HuH-7.5 (cell line): ENCODE data around the gene PTPDC1.

Experiments used
- DNase-seq: peaks from one replicate; pipeline ENCODE4 v3.0.0; 2011; ENCODE audit warnings: low spot score

PTPDC1 gene

GRCh38 chr9:94140791-94141790, 56.8 kb downstream of the PTPDC1 start:
- DNase-seq: no peak

DNA sequence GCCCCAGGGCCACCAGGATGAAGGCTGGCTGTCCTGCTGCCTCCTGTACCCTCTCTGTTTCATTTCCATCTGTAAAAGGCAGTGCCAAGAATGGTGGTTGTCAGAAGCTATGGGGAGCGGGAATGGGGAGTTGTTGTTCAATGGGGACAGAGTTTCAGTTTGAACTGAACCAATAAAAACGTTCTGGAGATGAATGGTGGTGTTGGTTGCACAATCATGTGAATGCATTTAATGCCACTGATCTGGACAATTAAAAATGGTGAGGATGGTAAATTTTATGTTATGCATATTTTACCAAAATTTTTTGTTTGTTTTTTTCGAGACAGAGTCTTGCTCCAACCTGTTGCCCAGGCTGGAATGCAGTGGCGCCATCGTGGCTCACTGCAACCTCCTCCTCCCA, 58.1 kb downstream of the PTPDC1 start:
- no peak for DNase-seq

- DNase-seq: no peak
Measured at GRCh38 chr9:94144394-94144793, 60.1 kb downstream of the PTPDC1 start.

DNA sequence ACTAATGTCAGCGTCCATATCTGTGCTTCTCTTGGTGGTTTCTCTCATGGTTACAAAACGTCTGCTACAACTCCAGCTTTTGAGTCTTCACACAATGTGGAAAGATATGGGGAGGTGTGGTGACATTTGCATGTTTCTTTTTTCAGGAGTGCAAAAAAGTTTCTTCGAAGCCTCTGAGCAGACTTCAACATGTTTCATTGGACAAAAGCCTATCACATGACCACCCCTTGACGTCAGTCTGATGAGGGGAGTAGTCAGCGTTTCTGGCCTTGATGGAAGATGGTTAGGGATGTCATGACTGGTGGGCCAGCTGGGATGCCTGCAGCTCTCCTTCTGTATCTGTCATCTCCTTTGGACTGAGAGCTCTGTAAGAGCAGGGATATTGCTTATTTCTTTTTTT, 61.4 kb downstream of the PTPDC1 start:
- no peak for DNase-seq

GRCh38 chr9:94147776-94148175, 63.5 kb downstream of the PTPDC1 start:
- no peak for DNase-seq

GRCh38 chr9:94148419-94148818, 64.2 kb downstream of the PTPDC1 start:
- no peak for DNase-seq

DNA sequence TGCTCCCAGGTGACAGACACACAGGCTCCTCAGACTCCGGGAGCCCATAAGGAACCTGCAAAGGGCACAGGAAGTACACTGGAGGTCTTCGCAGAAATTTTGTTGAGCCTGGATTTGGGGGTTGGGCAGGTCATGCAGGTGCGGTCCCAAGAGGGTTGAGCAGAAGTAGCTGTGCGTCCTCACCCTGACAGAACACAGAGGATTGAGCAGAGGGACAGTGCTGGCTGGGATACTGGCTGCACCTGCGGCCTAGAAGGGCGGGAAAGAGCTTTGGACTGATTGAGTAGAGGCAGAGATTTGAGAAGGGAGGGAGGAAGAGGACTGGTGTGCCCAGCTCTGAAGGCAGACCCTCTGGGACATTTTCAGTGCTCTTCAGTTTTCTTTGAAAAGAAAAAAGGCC, 65.4 kb downstream of the PTPDC1 start:
- no peak for DNase-seq

DNA sequence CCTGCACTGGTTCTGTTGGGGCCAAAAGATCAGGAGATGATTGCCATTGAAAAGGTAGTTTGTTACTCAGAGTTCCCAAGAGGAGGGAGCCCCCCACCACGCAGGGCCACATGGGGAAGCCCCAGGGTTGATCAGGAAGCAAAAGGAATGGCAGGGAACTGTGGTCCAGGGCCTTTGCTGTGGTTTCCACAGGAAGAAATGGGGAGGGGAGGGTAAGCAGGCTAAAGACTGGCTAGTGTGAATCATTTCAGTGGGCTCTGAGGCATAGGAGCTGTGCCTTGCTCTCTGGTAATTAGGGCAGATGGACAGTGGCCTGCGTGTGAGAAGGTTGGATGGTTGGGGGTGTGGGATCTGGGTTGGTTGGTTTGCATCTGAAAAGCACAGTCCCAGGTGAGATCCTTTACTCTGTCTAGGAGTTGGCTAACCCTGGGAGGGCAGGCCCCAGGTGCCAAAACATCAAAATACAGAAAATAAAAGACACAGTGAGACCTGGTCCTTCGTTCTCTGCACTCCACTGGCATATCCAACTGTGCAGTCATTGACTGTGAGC, 66.1 kb downstream of the PTPDC1 start:
- DNase-seq: no peak

DNA sequence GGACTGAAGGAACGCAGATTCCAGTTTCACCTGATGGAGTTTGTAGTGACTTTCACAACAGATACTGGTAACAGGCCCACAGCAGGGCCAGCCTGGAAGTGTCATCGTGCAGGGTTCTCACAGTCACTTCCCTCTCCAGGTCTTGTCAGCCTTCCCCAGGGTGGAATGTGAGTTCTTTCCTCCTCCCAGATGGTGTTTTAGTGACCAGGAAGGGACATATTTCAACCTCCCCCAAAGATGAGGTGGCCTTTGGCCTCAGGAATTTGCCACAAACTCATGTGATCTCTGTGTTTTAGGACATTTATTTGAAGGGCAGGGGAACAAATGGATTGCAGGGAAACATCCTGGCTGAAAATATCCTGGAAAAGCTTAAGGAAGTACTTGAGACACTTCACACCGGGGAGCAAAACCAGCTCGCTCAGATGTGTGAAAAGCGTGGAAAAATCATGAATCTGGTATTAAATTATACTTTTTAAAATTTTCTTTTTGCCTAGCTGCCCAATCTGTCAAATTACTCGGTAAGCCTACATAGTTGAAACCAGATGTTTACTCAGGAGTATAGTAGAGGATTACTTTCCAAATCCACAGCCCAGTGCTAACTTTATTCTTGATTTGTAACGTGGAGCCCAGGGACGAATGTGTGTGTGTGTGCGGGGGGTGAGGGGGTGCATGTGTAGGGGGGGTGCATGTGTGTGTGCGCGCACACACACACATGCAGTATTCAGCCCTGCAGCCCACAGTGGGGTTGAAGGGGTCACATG, 66.8 kb downstream of the PTPDC1 start:
- DNase-seq: no peak

DNA sequence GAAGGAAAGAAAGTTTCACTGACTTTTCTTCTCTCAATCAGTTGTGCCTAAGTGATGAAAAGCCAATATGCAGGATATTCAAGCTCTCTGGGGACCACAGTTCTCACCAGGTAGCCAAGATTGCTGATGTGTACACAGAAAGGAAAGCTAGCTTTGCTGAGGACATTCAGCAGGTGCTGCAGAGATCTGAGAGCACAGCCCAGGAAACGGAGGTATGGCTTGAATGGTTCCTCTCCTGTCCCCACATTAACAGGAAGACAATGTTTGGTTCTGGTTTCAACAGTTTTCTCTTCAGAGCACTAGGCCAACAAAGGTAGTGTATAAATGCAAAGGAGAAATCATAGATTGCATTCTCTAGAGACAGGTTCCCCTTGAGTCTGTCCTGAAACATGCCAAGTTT, 69.6 kb downstream of the PTPDC1 start:
- no peak for DNase-seq

GRCh38 chr9:94156348-94157049, 72.2 kb downstream of the PTPDC1 start:
- DNase-seq: no peak

DNA sequence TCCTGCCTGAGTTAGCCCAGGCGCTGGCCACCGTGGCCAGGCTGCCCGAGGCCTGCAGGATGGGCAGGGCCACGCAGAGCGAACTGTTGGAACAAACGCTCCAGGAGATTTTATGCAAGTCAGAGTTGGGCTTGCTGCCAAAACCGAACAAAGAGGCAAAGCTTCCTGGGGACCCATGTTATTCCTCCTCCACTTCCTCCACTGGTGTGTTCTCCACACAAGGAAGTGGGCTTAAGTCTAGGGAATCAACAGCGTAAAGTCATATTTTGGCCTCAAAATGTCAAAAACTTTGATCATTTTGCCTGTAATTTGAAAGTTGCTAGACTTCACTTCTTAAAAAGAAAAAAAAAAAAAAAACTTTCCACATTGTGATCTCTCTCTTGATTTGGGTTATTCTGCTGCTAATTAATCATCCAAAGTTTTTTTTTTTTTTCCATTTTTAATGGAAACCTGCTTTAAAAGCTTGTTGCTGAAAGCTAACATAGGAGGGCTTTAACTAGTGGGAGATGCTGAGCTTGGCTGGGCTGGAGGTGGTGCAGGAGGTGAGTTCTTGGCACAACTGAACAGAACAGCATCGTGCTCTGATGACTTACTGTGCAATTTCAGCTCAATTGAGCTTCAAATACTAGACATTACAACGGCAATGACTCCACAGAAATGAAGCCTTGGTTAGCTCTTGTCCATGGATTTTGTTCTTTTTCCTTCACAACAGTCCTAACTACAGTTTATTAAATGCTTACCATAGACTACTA, 73.0 kb downstream of the PTPDC1 start:
- no peak for DNase-seq
